ENCODE data around the gene KAZALD1.
"Not testable (repeated sequence)": the region's sequence is repeated elsewhere in the genome, so short reads cannot be mapped to it uniquely, and the experiment has no call there.

Gene KAZALD1

DNA sequence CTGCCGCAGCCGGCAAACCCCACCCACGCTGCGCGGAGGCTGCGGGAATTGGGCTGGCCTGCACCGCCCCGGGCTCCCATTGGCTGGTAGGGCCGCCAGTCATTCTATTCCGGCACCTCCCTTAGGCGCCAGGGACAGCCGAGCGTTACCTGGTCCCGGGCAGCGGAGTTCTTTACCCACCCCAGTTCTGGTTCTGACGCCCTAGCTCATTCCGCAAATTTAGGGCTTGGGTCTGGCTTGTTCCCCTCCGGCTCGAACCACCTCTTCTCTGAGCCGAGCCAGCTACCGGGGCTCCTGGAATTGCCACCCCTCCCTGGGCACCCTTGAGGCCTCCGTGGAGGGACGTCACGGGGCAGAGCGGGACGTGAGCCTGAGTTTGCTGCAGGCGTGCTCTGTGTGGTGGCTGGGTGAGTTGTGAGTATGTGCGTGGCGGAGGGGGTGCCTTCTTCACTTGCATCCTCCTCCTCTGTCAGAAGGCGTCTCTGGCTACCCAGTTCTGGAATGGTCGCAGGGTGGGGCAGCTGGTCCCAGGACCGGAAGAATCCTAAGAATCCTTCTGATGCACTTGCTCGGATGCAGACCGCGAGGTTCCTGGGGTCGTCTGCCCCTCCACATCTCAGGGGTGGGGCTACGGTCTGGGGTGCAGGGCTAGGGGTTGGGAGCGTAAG, 30.5 kb upstream of the KAZALD1 start, which contains the start of the genes PDZD7 and SFXN3:
Gene PDZD7, minus strand, starts transcription at position 2 of the 668 bp plus-strand sequence. CDS start 910 bp downstream, outside the sequence.
Gene SFXN3, plus strand, starts transcription at position 107 of the 668 bp plus-strand sequence. CDS start 3,461 bp downstream, outside the sequence.
- DNase-seq = peak; percentile 92 to 95 (median 94)

- peak; percentile 76 to 86 (median 82) for DNase-seq
Measured at GRCh38 chr10:101031796-101032636, 29.8 kb upstream of the KAZALD1 start.

- no peak for DNase-seq
Measured at GRCh38 chr10:101032637-101033224, 29.1 kb upstream of the KAZALD1 start.

- DNase-seq = no peak
Measured at GRCh38 chr10:101033276-101033675, 28.5 kb upstream of the KAZALD1 start.

GRCh38 chr10:101034404-101034803, 27.4 kb upstream of the KAZALD1 start:
- not testable (repeated sequence) for DNase-seq

DNA sequence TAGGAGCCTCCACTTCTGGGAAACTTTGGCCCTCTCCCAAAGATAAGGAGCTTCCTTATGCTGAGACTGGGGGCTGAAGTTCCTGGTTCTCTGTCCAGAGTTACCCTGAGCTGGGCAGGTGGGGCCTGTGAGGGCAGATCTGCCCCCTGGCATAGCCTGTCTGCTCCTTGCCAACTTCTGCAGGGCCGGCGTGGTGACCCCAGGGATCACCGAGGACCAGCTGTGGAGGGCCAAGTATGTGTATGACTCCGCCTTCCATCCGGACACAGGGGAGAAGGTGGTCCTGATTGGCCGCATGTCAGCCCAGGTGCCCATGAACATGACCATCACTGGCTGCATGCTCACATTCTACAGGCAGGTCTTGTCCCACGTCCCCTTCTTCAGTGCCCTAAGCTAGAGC, 26.5 kb upstream of the KAZALD1 start:
- no peak for DNase-seq

- DNase-seq = no peak
Measured at GRCh38 chr10:101035916-101036702, 25.7 kb upstream of the KAZALD1 start.

GRCh38 chr10:101036726-101037125, 25.1 kb upstream of the KAZALD1 start:
- no peak for DNase-seq

GRCh38 chr10:101038484-101038883, 23.3 kb upstream of the KAZALD1 start:
- no peak for DNase-seq

DNA sequence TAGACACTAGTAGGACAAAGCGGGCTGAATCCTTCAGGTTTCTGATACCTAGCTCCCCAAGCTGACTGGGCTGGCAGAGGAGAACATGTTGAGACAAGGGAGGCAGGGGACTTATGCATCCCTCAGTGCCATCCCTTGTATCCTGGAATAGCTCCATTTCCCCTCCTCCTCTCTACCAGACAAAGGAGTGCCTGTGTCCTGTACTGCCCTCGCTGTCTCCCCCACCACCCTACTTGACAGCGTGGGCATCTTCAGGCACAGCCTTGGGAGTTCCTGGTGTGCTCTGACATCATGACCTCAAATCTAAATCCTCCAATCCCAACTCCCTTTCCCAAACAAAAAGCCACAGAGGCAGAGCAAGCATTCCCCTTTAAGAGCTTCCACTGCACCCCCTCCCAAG, 21.7 kb upstream of the KAZALD1 start:
- no peak for DNase-seq

GRCh38 chr10:101040851-101041250, 20.9 kb upstream of the KAZALD1 start:
- no peak for DNase-seq

GRCh38 chr10:101041252-101041761, 20.5 kb upstream of the KAZALD1 start:
- DNase-seq = peak; percentile 56 to 79 (median 68)

DNA sequence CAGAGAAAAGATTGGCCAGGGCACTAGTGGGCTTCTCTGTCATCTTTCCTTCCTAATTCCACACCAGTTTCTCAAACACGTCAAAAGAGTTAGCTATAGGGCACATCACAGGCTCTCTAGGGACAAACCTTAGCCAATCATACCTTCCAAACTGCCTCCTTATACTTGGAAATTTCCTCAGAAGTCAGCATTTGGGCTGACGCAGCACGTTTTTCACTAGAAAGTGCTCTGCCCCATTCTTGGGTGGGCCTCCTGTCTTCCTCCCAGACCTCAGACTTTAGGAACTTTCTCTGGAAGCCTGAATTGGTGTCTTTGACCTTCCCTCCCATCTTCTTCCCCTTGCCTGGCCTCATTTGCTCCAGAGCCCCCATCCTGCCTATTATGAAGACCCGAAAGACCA, 19.7 kb upstream of the KAZALD1 start:
- DNase-seq = no peak

DNA sequence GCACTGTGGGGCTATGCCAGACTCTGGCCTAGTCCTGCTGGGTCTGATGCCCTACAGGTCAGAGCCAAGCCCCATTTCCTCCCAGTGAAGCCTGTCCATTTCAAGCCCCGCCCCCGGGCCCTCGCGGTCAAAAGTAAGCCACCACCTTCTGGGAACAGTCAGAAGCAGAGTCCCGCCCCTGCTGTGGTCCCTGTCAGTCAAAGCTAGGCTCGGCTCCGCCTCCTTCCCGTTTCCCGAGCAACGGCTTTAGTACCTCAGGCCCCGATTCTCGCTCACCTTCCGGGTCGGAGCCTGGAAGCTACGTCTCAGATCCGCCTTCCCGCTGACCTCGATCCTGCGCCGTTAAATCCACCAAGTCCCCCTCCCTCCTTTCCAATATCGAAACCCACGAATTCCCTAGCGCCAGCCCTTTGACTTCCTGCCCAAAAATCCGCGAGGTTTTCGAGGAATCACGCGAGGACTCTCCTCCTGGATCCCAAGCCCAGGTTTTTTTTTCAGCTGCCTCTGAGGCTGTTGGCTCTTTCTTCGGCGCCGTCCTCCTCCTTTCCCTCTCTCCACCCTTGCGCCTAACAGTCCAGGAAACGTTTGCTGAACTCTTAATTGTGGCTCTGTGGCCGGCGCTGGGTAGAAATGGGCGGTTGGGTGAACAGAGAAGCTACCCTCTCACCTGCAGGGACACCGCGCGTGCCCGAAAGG, 19.0 kb upstream of the KAZALD1 start:
- DNase-seq = peak; percentile 12 to 76 (median 52)

GRCh38 chr10:101043363-101043707, 18.5 kb upstream of the KAZALD1 start:
- DNase-seq = no peak

GRCh38 chr10:101044117-101044516, 17.7 kb upstream of the KAZALD1 start:
- no peak for DNase-seq

GRCh38 chr10:101046332-101047238, 15.2 kb upstream of the KAZALD1 start:
- no peak for DNase-seq

GRCh38 chr10:101047268-101047667, 14.5 kb upstream of the KAZALD1 start:
- no peak for DNase-seq

DNA sequence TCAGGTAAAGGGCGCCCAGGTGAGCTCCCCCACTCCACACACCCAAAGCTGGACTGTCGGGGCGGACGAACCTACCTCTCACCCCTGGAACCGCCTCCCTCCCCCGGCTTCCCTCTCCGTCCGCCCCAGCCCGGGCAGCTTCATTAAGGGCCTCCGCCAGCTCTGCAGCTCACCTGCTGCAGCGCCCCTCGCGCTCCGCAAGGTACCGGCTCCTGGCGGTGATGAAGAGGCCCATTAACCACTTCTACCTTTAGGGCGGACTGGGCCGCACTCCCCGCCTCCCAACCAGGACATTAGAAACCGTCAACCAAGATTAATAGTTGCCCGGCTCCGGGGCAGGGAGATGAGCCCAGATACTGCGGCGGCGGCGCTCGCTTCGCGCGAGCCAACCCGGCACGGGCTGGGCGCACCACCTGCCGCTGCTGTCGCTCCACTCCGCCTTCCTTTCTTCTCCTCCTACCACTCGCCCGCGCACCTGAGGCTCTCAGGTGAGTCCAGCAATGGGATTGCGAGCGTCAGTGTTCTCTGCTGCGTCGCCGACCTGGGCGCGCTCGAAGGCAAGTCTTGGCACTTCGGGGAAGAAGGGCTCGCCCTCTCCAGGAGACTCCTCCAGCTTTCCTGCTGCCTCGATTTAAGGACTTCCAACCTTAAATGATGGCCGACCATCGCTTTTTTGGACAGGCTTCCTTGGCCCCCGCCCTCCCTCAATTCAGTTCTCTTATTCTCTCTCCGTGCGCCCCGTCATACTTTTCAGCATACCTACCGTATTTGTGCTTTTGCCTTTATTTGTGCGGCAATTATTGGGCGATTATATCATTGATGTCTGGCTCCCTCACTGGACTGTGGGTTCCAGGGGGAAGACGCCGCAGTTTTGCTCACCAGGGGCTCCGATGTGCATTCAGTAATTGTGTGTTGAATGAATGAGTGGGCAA, 13.6 kb upstream of the KAZALD1 start:
- no peak for DNase-seq
